Neural progenitor cell (in vitro differentiated cells): ENCODE data around the gene PRKCB. TPM values are rescaled to one million over a fixed set of nuclear protein-coding genes. Genes with fewer than 3 reads are reported as not detected.

ENCODE experiments used
- DNase-seq: peaks from one replicate; pipeline ENCODE4 v3.0.0-alpha.2; 2016; ENCODE audit warnings: low spot score
- H2AFZ ChIP-seq: fragments of 200-600 bp; sonication (generic); replicated peaks from 2 replicates; pipeline ENCODE4 v1.6.1; 2016; ENCODE audit warnings: antibody characterized with exemption
- H3F3A ChIP-seq: fragments of 200-600 bp; sonication (generic); 2 replicates; pipeline ENCODE4 v1.6.1; 2016; ENCODE audit warnings: antibody characterized with exemption, low read depth
- H3K27ac ChIP-seq: fragments of 200-600 bp; sonication (generic); 2 replicates; pipeline ENCODE4 v1.5.1; 2016; ENCODE audit warnings: mild to moderate bottlenecking
- H3K27me3 ChIP-seq: fragments of 200-600 bp; sonication (generic); 2 replicates; pipeline ENCODE4 v1.6.1; 2016; ENCODE audit warnings: mild to moderate bottlenecking, moderate library complexity
- H3K36me3 ChIP-seq: fragments of 200-600 bp; sonication (generic); 2 replicates; pipeline ENCODE4 v1.5.1; 2016
- H3K4me1 ChIP-seq: fragments of 200-600 bp; sonication (generic); 2 replicates; pipeline ENCODE4 v1.6.1; 2016; ENCODE audit warnings: mixed run types
- H3K4me2 ChIP-seq: fragments of 200-600 bp; sonication (generic); 2 replicates; pipeline ENCODE4 v1.6.1; 2016
- H3K4me3 ChIP-seq: fragments of 200-600 bp; sonication (generic); 2 replicates; pipeline ENCODE4 v1.5.1; 2016
- H3K79me2 ChIP-seq: fragments of 200-600 bp; sonication (generic); 2 replicates; pipeline ENCODE4 v1.6.1; 2016; ENCODE audit warnings: low read depth
- H3K9ac ChIP-seq: fragments of 200-600 bp; sonication (generic); 2 replicates; pipeline ENCODE4 v1.6.1; 2016
- H3K9me3 ChIP-seq: fragments of 200-600 bp; sonication (generic); 2 replicates; pipeline ENCODE4 v1.5.1; 2016; ENCODE audit warnings: low read depth
- H4K20me1 ChIP-seq: fragments of 200-600 bp; sonication (generic); 2 replicates; pipeline ENCODE4 v1.6.1; 2016; ENCODE audit warnings: low read depth
- H3K27ac Mint-ChIP-seq: 3 replicates; pipeline ENCODE4 v1.8.0; 2021; ENCODE audit warnings: mixed read lengths
- H3K27me3 Mint-ChIP-seq: 2 replicates; pipeline ENCODE4 v1.8.0; 2022; ENCODE audit warnings: low read depth, mild to moderate bottlenecking, inconsistent platforms, moderate library complexity, mixed read lengths; ENCODE audit not compliant: insufficient read depth
- H3K36me3 Mint-ChIP-seq: 3 replicates; pipeline ENCODE4 v1.8.0; 2021; ENCODE audit warnings: mixed read lengths
- H3K4me1 Mint-ChIP-seq: 3 replicates; pipeline ENCODE4 v1.8.0; 2021; ENCODE audit warnings: mixed read lengths
- H3K4me3 Mint-ChIP-seq: 3 replicates; pipeline ENCODE4 v1.8.0; 2021; ENCODE audit warnings: mild to moderate bottlenecking, moderate library complexity, mixed read lengths
- H3K9me3 Mint-ChIP-seq: 3 replicates; pipeline ENCODE4 v1.8.0; 2020; ENCODE audit warnings: mixed read lengths
- EZH2 ChIP-seq: fragments of 200-600 bp; sonication (generic); IDR thresholded peaks from 2 replicates; pipeline ENCODE4 v1.6.1; 2017; ENCODE audit warnings: antibody characterized with exemption, mild to moderate bottlenecking, moderate library complexity
- EZH2phosphoT487 ChIP-seq: fragments of 200-600 bp; sonication (generic); IDR thresholded peaks from 2 replicates; pipeline ENCODE4 v1.6.1; 2017; ENCODE audit warnings: antibody characterized with exemption
- total RNA-seq: library from RNA; depleted of rRNA; stranded (reverse); fragments of >200 nt; gene quantifications from 2 replicates; pipeline ENCODE4 v1.2.3, GENCODE V29; 2015; ENCODE audit warnings: low replicate concordance
- TF ChIP-seq, protein P1 (sequence below): fragments of 200-600 bp; sonication (generic); IDR thresholded peaks from 2 replicates; pipeline ENCODE4 v1.5.1; 2017; ENCODE audit warnings: antibody characterized with exemption, mild to moderate bottlenecking

The PRKCB gene
- total RNA-seq, 1 donor from 2014 or later = 9.5 TPM

DNA sequence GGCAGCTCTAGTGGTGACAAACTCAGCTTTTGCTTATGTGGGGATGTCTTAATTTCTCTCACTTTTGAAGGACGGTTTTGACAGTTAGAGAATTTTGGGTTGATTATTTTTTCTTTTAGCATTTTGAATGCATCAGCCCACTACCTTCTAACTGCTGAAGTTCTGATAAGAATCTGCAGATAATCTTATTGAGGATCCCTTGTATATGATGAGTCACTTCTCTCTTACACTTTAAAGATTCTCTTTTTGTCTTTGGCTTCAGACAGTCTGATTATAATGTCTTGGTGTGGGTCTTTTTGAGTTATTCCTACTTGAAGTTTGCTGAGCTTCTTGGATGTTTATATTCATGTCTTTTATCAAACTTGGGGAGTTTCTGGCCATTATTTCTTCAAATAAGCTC, 5.5 kb upstream of the PRKCB start:
- peaks cover 10% of the 10 kb centered on the region for H3K4me1 Mint-ChIP-seq
- no peak overlapping the region for H3K4me2 ChIP-seq
- no peak overlapping the region for H2AFZ ChIP-seq
- H3K79me2 ChIP-seq = no peaks in the 10 kb centered on the region
- H3K9me3 Mint-ChIP-seq = peaks cover 11% of the 10 kb centered on the region
- no peak for DNase-seq
- no peak overlapping the region for H3K4me3 Mint-ChIP-seq
- H3K36me3 Mint-ChIP-seq = no peaks in the 10 kb centered on the region
- H3K9ac ChIP-seq = no peak overlapping the region
- H3K4me3 ChIP-seq = no peak overlapping the region
- TF ChIP-seq EZH2phosphoT487 (no peak), EZH2 (no peak)
- TF ChIP-seq, protein P1, sequence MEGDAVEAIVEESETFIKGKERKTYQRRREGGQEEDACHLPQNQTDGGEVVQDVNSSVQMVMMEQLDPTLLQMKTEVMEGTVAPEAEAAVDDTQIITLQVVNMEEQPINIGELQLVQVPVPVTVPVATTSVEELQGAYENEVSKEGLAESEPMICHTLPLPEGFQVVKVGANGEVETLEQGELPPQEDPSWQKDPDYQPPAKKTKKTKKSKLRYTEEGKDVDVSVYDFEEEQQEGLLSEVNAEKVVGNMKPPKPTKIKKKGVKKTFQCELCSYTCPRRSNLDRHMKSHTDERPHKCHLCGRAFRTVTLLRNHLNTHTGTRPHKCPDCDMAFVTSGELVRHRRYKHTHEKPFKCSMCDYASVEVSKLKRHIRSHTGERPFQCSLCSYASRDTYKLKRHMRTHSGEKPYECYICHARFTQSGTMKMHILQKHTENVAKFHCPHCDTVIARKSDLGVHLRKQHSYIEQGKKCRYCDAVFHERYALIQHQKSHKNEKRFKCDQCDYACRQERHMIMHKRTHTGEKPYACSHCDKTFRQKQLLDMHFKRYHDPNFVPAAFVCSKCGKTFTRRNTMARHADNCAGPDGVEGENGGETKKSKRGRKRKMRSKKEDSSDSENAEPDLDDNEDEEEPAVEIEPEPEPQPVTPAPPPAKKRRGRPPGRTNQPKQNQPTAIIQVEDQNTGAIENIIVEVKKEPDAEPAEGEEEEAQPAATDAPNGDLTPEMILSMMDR = no peak
- H3K4me1 ChIP-seq = peaks cover 4% of the 10 kb centered on the region
- no peaks in the 10 kb centered on the region for H3K36me3 ChIP-seq
- H3K27ac ChIP-seq = no peak overlapping the region
- H4K20me1 ChIP-seq = no peaks in the 10 kb centered on the region
- H3K9me3 ChIP-seq = no peaks in the 10 kb centered on the region
- H3K27me3 ChIP-seq = peaks cover 28% of the 10 kb centered on the region
- no peaks in the 10 kb centered on the region for H3F3A ChIP-seq
- H3K27ac Mint-ChIP-seq = no peak overlapping the region
- H3K27me3 Mint-ChIP-seq = peaks cover 15% of the 10 kb centered on the region

DNA sequence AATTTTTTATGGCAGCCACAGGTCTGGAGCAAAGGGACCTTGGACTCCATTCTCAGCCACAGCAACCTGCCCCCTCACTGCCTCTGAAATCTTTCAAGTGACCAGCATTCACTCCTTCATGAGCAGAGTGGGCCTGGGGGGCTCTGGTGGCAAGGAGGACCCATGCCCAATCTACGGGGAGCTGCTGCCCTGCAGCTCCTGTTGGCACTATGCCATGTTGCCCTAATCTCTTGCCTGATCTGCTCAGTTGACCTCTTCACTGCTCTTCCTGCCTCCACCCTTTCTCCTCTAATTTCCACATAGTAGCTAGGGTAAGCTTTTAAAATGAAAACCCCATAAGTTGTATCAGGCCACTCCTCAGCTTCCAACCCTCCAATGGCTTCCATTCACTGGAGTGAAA, 2.9 kb upstream of the PRKCB start:
- no peak overlapping the region for H2AFZ ChIP-seq
- H3K9ac ChIP-seq = no peak overlapping the region
- TF ChIP-seq EZH2phosphoT487 (no peak), EZH2 (no peak)
- TF ChIP-seq, protein P1 = no peak
- H4K20me1 ChIP-seq = peaks cover 14% of the 10 kb centered on the region
- H3F3A ChIP-seq = no peaks in the 10 kb centered on the region
- H3K9me3 ChIP-seq = no peaks in the 10 kb centered on the region
- DNase-seq = no peak
- no peaks in the 10 kb centered on the region for H3K79me2 ChIP-seq
- Mint-ChIP-seq H3K9me3 (peaks cover 11% of the 10 kb centered on the region), H3K27me3 (peaks cover 29% of the 10 kb centered on the region), H3K4me1 (peaks cover 15% of the 10 kb centered on the region), H3K36me3 (no peaks in the 10 kb centered on the region), H3K27ac (no peak overlapping the region), H3K4me3 (no peak overlapping the region)
- H3K4me3 ChIP-seq = no peak overlapping the region
- H3K36me3 ChIP-seq = no peaks in the 10 kb centered on the region
- H3K4me1 ChIP-seq = peaks cover 16% of the 10 kb centered on the region
- H3K27ac ChIP-seq = no peak overlapping the region
- H3K27me3 ChIP-seq = peaks cover 50% of the 10 kb centered on the region
- H3K4me2 ChIP-seq = no peak overlapping the region

DNA sequence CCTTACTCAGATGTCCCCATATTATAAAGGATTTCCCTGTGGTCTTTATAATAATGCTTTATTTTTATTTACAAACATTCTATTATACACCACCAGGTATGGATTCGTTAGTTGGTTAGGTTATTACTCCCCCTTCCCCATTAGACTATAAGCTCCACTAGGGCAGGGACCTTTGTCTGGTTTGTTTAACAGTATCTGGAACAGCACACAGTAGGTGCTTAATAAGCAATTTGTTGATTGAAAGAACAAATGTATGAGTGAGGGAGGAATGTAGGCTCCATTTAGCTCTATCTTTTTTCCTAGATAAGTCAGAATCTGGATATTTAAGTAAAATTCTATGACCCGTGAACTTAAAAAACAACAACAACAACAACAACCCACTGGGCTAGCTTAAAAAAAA, 2.3 kb upstream of the PRKCB start:
- no peaks in the 10 kb centered on the region for H3K36me3 Mint-ChIP-seq
- no peak overlapping the region for H3K27ac Mint-ChIP-seq
- peaks cover 35% of the 10 kb centered on the region for H3K27me3 Mint-ChIP-seq
- peaks cover 19% of the 10 kb centered on the region for H3K4me1 ChIP-seq
- peaks cover 56% of the 10 kb centered on the region for H3K27me3 ChIP-seq
- H3K36me3 ChIP-seq = no peaks in the 10 kb centered on the region
- DNase-seq = no peak
- no peak overlapping the region for H3K4me2 ChIP-seq
- H2AFZ ChIP-seq = no peak overlapping the region
- H4K20me1 ChIP-seq = peaks cover 14% of the 10 kb centered on the region
- H3K27ac ChIP-seq = no peak overlapping the region
- H3K4me3 Mint-ChIP-seq = no peak overlapping the region
- peaks cover 11% of the 10 kb centered on the region for H3K9me3 Mint-ChIP-seq
- no peak overlapping the region for H3K4me3 ChIP-seq
- TF ChIP-seq EZH2phosphoT487 = no peak
- TF ChIP-seq, protein P1 = no peak
- TF ChIP-seq EZH2 = no peak
- H3K9ac ChIP-seq = no peak overlapping the region
- H3K4me1 Mint-ChIP-seq = peaks cover 15% of the 10 kb centered on the region
- H3K9me3 ChIP-seq = no peaks in the 10 kb centered on the region
- H3K79me2 ChIP-seq = no peaks in the 10 kb centered on the region
- H3F3A ChIP-seq = no peaks in the 10 kb centered on the region
